DMS153 (cell line): ENCODE results near the gene KRTAP5-5.
"Not testable (repeated sequence)": the region's sequence is repeated elsewhere in the genome, so short reads cannot be mapped to it uniquely, and the experiment has no call there.

ENCODE experiments used
- DNase-seq: peaks from one replicate; lab custom pipeline; 2025; lab: John Stamatoyannopoulos, UW

Gene KRTAP5-5

GRCh38 chr11:1629326-1630185, at the start of gene KRTAP5-5:
TSS of gene KRTAP5-5 (plus strand) at chr11:1629775. CDS start at chr11:1629841, 66 bp downstream.
- no peak for DNase-seq

GRCh38 chr11:1581976-1582375, 47.6 kb upstream of the KRTAP5-5 start:
- no peak for DNase-seq

DNA sequence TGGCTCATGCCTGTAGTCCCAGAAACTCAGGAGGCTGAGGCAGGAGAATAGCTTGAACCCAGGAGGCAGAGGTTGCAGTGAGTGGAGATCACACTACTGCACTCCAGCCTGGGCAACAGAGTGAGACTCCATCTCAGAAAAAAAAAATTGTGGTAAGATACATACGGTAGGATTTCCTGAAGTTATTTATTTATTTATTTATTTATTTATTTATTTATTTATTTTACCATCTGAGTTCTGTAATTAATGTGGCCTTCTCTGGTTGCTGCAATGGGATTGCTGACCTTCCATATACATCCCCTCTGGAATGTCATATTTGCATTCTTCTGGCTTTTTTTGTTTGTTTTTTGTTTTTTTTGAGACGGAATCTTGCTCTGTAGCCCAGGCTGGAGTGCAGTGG, 46.7 kb upstream of the KRTAP5-5 start:
- not testable (repeated sequence) for DNase-seq

DNA sequence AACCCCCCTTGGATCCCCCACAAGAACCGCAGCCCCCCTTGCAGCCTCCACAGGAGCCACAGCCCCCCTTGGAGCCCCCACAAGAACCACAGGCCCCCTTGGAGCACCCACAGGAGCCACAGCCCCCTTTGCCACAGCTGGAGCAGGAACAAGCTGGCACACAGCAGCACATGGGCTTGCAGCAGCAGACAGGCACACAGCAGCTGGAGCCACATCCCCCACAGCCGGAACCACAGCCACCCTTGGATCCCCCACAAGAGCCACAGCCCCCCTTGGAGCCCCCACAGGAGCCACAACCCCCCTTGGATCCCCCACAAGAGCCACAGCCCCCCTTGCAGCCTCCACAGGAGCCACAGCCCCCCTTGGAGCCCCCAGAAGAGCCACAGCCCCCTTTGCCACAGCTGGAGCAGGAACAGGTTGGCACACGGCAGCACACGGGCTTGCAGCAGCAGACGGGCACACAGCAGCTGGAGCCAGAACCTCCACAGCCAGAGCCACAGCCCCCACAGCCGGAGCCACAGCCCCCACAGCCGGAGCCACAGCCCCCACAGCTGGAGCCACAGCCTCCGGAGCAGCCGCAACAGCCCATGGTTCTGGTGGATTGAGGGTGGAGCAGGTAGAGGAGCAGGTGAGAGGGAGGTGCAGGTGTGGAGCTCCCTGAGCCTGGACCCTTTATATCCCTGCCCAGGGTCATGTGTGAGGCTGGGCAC, 44.8 kb upstream of the KRTAP5-5 start, which contains the start of gene KRTAP5-1:
KRTAP5-1 (minus strand) TSS at position 623 of the 710 bp plus-strand sequence; CDS start at position 589, 34 bp downstream.
- DNase-seq = not testable (repeated sequence)

DNA sequence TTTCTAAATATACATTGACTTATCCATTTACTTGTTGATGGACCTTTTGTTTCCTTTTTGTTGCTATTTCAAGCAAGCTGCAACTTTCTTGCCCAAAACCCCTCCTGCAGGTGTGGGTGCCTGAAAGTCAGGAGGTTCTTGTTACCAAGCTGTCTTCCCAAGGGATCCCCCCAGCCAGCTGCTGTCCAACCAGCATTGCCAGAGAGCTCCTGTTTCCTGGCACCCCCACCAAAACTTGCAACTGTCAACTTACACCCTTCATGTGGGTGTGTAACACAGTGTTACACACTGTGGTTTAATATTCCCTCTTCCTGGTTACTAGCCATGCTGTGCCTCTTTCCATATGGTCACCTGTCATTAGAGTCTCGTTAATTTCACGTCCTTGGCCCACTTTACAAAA, 42.9 kb upstream of the KRTAP5-5 start:
- no peak for DNase-seq

DNA sequence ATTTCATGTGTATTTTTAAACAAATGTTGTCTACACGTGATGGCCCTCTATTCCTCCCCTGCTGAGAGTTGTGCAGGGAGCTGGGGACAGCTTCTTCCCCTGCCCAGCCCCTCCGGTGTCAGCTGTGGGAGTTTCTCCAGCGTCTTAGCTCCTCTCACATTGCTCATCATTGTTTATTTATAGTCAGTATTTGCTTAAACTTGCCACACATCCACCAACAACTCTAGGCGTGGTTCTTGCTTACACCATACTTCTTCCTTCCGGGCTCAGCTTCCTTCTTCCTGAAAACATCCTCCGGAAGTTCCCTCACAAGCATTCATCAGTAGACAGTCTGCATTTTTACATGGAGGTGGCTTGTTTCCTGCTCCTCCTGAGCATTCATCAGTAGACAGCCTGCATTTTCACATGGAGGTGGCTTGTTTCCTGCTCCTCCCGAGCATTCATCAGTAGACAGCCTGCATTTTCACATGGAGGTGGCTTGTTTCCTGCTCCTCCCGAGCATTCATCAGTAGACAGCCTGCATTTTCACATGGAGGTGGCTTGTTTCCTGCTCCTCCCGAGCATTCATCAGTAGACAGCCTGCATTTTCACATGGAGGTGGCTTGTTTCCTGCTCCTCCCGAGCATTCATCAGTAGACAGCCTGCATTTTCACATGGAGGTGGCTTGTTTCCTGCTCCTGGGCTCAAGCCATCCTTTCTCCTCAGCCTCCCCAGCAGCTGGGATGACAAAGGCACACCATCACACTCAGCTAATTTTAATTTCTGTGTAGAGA, 40.2 kb upstream of the KRTAP5-5 start:
- DNase-seq = not testable (repeated sequence)

DNA sequence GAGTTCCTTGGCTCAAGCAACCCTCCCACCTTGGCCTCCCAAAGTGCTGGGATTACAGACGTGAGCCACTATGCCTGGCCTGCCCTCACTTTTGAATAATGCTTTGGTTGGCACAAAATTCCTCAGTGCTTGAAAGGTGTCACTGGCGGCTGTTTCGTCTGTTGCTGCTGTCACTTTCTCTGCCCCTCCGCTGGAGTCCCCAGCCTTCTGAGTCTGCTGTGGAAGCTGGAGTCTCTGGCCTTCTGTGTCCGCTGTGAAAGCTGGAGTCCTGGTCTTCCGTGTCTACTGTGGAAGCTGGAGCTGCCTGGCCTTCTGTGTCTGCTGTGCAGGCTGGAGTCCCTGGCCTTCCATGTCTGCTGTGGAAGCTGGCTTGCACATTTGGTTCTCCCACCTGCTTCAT, 39.6 kb upstream of the KRTAP5-5 start:
- no peak for DNase-seq

GRCh38 chr11:1592628-1593027, 36.9 kb upstream of the KRTAP5-5 start:
- no peak for DNase-seq

- not testable (repeated sequence) for DNase-seq
These were observed 33.5 kb upstream of the KRTAP5-5 start for GRCh38 chr11:1595994-1596575.

DNA sequence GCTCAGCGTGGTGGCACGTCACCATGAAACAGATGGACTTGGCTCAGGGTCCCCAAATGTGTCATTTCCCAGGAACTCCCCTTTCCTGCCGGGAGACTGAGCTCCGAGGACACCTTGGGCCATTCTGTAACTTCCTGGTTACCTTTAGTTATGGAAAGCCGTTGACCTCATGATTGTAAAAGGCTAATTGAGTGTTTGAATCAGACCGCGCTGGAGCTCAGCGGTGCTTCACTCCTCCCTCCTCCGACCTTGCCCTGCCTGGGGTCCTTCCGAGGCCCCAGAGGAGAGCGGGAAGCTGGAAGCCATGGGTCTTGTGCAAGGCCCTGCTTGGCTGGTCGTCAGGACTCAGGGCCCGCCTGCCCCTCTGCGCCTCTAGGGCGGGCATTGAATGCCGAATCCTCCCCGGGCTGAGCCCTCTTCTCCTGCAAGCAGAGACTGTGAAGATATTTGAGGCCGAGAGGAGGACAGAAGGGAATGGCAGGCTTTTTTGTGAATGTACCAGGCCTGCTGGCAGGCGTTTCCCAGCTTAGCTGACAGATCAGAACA, 32.9 kb upstream of the KRTAP5-5 start:
- DNase-seq = not testable (repeated sequence)

DNA sequence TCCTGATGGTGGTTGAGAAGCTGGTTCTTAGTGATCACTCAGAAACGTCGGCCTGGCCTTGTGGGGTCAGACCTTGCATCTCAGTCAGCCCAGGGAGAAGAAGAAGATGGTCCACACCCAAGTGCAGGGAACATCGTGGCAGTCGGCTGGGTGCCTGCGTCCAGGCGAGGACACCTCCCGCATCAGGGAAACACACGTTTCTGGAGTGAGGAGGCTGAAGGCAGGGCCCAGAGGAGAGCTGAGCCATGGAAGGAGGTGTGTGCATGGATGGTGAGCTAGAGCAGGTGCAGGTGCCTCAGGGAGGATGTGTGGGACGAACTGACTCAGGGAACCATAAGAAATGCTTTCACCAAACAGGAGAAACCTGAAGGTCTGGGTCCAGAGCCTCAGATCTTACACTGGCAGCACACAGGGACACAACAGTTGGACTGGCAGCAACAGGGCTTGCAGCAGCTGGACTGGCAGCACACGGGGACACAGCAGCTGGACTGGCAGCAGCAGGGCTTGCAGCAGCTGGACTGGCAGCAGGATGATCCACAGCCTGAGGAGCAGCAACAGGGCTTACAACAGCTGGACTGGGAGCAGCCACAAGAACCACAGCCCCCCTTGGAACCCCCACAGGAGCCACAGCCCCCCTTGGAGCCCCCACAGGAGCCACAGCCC, 32.1 kb upstream of the KRTAP5-5 start:
- DNase-seq = no peak

- no peak for DNase-seq
These were observed 31.6 kb upstream of the KRTAP5-5 start, which contains the start of gene KRTAP5-2 for GRCh38 chr11:1597994-1598380. TSS of gene KRTAP5-2 (minus strand) at chr11:1598294. CDS start at chr11:1598250, 44 bp downstream.

- not testable (repeated sequence) for DNase-seq
These were observed 31.2 kb upstream of the KRTAP5-5 start for GRCh38 chr11:1598406-1598805.

DNA sequence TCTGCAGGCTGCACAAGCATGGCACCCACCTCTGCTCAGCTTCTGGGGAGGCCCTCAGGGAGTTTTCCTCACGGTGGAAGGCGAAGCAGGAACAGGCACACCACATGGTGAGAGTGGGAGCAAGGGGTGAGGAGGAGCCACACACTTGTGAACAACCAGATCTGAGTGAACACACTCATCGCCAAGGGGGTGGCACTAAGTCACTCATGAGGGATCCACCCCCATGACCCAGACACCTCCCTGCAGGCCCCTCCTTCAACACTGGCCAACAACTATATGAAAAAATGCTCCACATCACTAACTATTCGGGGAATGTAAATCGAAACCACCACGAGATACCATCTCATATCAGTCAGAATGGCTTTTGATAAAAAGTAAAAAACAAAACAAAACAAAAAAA, 30.8 kb upstream of the KRTAP5-5 start:
- no peak for DNase-seq

DNA sequence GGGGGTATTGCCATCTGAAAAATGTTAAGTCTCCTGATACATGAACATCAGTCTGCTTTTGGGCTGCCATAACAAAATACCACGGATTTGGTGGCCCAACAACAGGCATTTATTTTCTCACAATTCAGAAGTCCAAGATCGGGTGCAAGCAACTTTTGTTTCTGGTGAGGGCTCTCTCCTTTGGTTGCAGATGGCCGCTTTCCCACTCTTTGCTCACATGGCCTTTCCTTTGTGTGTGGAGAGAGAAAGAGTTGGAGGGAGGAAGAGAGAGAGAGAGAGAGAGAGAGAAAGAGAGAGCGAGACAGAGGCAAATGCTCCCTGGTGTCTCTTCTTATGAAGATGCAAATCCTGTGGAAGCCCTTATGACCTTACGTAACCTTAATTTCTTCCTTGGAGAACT, 28.9 kb upstream of the KRTAP5-5 start:
- no peak for DNase-seq

- DNase-seq = not testable (repeated sequence)
These were observed 27.9 kb upstream of the KRTAP5-5 start for GRCh38 chr11:1601663-1602062.

DNA sequence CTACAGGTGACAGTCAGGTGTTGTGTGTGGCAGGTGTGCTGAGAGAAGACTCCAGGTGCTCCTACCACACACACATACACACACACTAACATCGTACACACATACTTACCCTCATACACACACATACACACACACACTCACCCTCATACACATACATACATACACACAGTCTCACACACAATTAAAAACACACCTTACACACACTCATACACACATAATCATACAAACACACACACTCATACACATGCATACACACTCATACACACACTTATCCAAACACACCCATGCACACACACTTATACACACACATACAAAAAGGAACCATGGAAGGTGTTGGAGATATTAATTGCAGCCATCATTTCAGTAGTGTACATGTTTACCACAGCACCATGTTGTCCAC, 25.9 kb upstream of the KRTAP5-5 start:
- DNase-seq = no peak

GRCh38 chr11:1604181-1604580, 25.4 kb upstream of the KRTAP5-5 start:
- no peak for DNase-seq

- no peak for DNase-seq
These were observed 24.9 kb upstream of the KRTAP5-5 start for GRCh38 chr11:1604711-1605110.

- DNase-seq = not testable (repeated sequence)
These were observed 23.7 kb upstream of the KRTAP5-5 start for GRCh38 chr11:1605923-1606322.
